Endodermal cell (in vitro differentiated cells): ENCODE data around the gene SH3D19. TPM values are rescaled to one million over a fixed set of nuclear protein-coding genes. Genes with fewer than 3 reads are reported as not detected.
A peak's percentile ranks its signal among the peaks of the same experiment; 100 is the strongest.

Experiments used
- DNase-seq: peaks from one replicate; pipeline ENCODE4 v3.0.0-alpha.2; 2017
- H3K27ac ChIP-seq: 2 replicates; pipeline ENCODE4 v1.5.1; 2013; ENCODE audit warnings: mild to moderate bottlenecking, low read depth, low read length, moderate library complexity
- H3K27me3 ChIP-seq: 2 replicates; pipeline ENCODE4 v1.6.1; 2013; ENCODE audit warnings: mild to moderate bottlenecking, low read length, moderate library complexity; ENCODE audit not compliant: insufficient read depth, control insufficient read depth, poor library complexity, severe bottlenecking
- H3K36me3 ChIP-seq: 2 replicates; pipeline ENCODE4 v1.7.0; 2013; ENCODE audit warnings: mild to moderate bottlenecking, low read length, moderate library complexity; ENCODE audit not compliant: control insufficient read depth, insufficient read depth
- H3K4me1 ChIP-seq: one replicate; pipeline ENCODE4 v1.7.0; 2013; ENCODE audit warnings: low read length; ENCODE audit not compliant: control insufficient read depth, insufficient read depth
- H3K4me3 ChIP-seq: 2 replicates; pipeline ENCODE4 v1.5.1; 2013; ENCODE audit warnings: mild to moderate bottlenecking, low read length, moderate library complexity
- H3K9ac ChIP-seq: 2 replicates; pipeline ENCODE4 v1.6.1; 2013; ENCODE audit warnings: mild to moderate bottlenecking, low read length, moderate library complexity; ENCODE audit not compliant: poor library complexity, severe bottlenecking; ENCODE audit errors: extremely low read depth
- H3K9me3 ChIP-seq: 2 replicates; pipeline ENCODE4 v1.6.1; 2013; ENCODE audit warnings: mild to moderate bottlenecking, low read length, moderate library complexity; ENCODE audit not compliant: control insufficient read depth
- H3K27ac Mint-ChIP-seq: 2 replicates; pipeline ENCODE4 v1.8.0; 2020; ENCODE audit warnings: mixed read lengths
- H3K27me3 Mint-ChIP-seq: 2 replicates; pipeline ENCODE4 v1.8.0; 2021; ENCODE audit warnings: mild to moderate bottlenecking, mixed read lengths; ENCODE audit not compliant: insufficient read depth
- H3K36me3 Mint-ChIP-seq: 2 replicates; pipeline ENCODE4 v1.8.0; 2020; ENCODE audit warnings: low read depth, mixed read lengths
- H3K4me1 Mint-ChIP-seq: 2 replicates; pipeline ENCODE4 v1.8.0; 2020; ENCODE audit warnings: mixed read lengths
- H3K4me3 Mint-ChIP-seq: 2 replicates; pipeline ENCODE4 v1.8.0; 2020; ENCODE audit warnings: mild to moderate bottlenecking, moderate library complexity, mixed read lengths
- H3K9me3 Mint-ChIP-seq: 2 replicates; pipeline ENCODE4 v1.8.0; 2020; ENCODE audit warnings: mild to moderate bottlenecking, mixed read lengths
- WGBS, 2 experiments: methylation state at CpG; one replicate each; pipeline versions ENCODE4 v1.1.5 to v1.1.7; 2013; ENCODE audit warnings: missing lambda C conversion rate in 2 of 2, mixed read lengths in 1 of 2; ENCODE audit not compliant: insufficient coverage in 1 of 2, insufficient read length in 1 of 2; 5-methylcytosine and 5-hydroxymethylcytosine counted together
- total RNA-seq, 2 donors: library from RNA; stranded (reverse); fragmentation: NEBNext Ultra II Directional in 1 of 2; extraction: Animal tissue kit (Norgen Biotek cat#: 25700) in 1 of 2; gene quantifications; 2 replicates in 1 of 2; 3 replicates in 1 of 2; pipeline ENCODE4 v1.2.1, GENCODE V29; 2021
- TF ChIP-seq, protein P1 (sequence below): fragments of 200-600 bp; sonication (generic); conservative IDR thresholded peaks from 2 replicates; pipeline ENCODE4 v1.5.0; 2021; ENCODE audit warnings: antibody characterized with exemption, mild to moderate bottlenecking

The SH3D19 gene
- total RNA-seq, 2 donors from 2014 or later: 48.8 to 55.6 TPM

GRCh38 chr4:151217326-151217725 is 108.1 kb downstream of the SH3D19 start:
- TF ChIP-seq, protein P1, sequence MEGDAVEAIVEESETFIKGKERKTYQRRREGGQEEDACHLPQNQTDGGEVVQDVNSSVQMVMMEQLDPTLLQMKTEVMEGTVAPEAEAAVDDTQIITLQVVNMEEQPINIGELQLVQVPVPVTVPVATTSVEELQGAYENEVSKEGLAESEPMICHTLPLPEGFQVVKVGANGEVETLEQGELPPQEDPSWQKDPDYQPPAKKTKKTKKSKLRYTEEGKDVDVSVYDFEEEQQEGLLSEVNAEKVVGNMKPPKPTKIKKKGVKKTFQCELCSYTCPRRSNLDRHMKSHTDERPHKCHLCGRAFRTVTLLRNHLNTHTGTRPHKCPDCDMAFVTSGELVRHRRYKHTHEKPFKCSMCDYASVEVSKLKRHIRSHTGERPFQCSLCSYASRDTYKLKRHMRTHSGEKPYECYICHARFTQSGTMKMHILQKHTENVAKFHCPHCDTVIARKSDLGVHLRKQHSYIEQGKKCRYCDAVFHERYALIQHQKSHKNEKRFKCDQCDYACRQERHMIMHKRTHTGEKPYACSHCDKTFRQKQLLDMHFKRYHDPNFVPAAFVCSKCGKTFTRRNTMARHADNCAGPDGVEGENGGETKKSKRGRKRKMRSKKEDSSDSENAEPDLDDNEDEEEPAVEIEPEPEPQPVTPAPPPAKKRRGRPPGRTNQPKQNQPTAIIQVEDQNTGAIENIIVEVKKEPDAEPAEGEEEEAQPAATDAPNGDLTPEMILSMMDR: no peak
- H3K27ac Mint-ChIP-seq: no peak overlapping the region
- H3K4me1 Mint-ChIP-seq: no peaks in the 10 kb centered on the region
- peaks cover 8% of the 10 kb centered on the region for H3K9me3 Mint-ChIP-seq
- H3K4me3 Mint-ChIP-seq: no peak overlapping the region
- Histone ChIP-seq H3K36me3 (no peaks in the 10 kb centered on the region), H3K9me3 (no peaks in the 10 kb centered on the region), H3K4me1 (no peaks in the 10 kb centered on the region), H3K27me3 (no peaks in the 10 kb centered on the region), H3K27ac (no peak overlapping the region), H3K9ac (no peak overlapping the region), H3K4me3 (no peak overlapping the region)
- H3K27me3 Mint-ChIP-seq: no peaks in the 10 kb centered on the region
- no peak for DNase-seq
- 80% methylated on average over 1 of the region's 2 CpGs; no CpG with 5 or more reads in 1 of the 2 experiments for WGBS, 2 experiments
- H3K36me3 Mint-ChIP-seq: peaks cover 25% of the 10 kb centered on the region

DNA sequence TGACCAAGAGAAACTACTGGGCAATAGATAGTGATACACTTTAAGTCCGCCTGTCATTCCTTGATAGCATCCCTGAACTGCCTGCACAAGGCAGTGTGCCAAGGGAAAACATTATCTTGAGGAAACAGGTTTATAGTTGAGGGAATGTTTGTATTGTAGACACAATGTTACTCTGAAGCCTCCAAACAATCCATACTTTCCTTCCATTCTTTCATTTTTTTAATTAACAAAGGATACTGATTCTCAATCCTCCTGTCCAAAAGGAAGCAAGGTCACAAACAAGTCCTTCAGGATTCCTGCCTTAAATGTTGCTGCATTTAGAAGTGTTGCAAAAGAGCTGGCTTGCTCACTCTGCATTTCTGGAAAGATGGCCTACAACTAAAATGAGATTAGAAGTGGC is 110.1 kb downstream of the SH3D19 start:
- H3K4me1 ChIP-seq: no peaks in the 10 kb centered on the region
- H3K36me3 ChIP-seq: no peaks in the 10 kb centered on the region
- 97% methylated on average over 1 of the region's 1 CpG; no CpG with 5 or more reads in 1 of the 2 experiments for WGBS, 2 experiments
- Mint-ChIP-seq H3K27ac (no peak overlapping the region), H3K4me1 (no peaks in the 10 kb centered on the region), H3K36me3 (peaks cover 24% of the 10 kb centered on the region), H3K9me3 (peaks cover 8% of the 10 kb centered on the region), H3K4me3 (no peak overlapping the region), H3K27me3 (no peaks in the 10 kb centered on the region)
- no peak for DNase-seq
- H3K27me3 ChIP-seq: no peaks in the 10 kb centered on the region
- no peak overlapping the region for H3K27ac ChIP-seq
- H3K4me3 ChIP-seq: no peak overlapping the region
- no peak overlapping the region for H3K9ac ChIP-seq
- no peaks in the 10 kb centered on the region for H3K9me3 ChIP-seq
- TF ChIP-seq, protein P1: no peak

DNA sequence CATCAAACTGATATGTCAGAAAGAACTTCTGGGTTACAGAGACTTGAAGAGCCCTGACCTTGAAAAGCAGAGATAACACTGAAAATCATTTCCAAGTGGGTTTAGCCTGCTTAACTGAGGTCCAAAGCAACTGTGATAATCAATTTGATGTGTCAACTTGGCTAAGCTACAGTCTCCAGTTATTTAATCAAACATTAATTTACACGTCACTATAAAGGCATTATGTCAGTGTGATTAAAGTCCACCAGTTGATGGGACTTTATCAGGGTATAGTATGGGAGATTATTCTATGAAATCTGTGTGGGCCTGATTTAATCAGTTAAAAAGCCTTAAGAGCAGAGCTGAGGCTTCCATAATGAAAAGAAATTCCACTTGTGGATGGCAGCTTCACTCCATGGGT is 117.5 kb downstream of the SH3D19 start:
- peak overlapping the region; percentile 10 for H3K27ac Mint-ChIP-seq
- DNase-seq: no peak
- Histone ChIP-seq H3K36me3 (no peaks in the 10 kb centered on the region), H3K9me3 (no peaks in the 10 kb centered on the region), H3K4me1 (peaks cover 3% of the 10 kb centered on the region), H3K4me3 (no peak overlapping the region), H3K9ac (no peak overlapping the region), H3K27me3 (no peaks in the 10 kb centered on the region), H3K27ac (no peak overlapping the region)
- TF ChIP-seq, protein P1: no peak
- 88% methylated on average over 1 of the region's 1 CpG; no CpG with 5 or more reads in 1 of the 2 experiments for WGBS, 2 experiments
- peaks cover 13% of the 10 kb centered on the region for H3K36me3 Mint-ChIP-seq
- no peak overlapping the region for H3K4me3 Mint-ChIP-seq
- no peaks in the 10 kb centered on the region for H3K27me3 Mint-ChIP-seq
- H3K4me1 Mint-ChIP-seq: peaks cover 5% of the 10 kb centered on the region
- no peaks in the 10 kb centered on the region for H3K9me3 Mint-ChIP-seq
